Measurements from ENCODE around the gene ATP2C2. TPM values are rescaled to one million over a fixed set of nuclear protein-coding genes. Genes with fewer than 3 reads are reported as not detected.

ATP2C2 gene
- total and polyA plus RNA-seq, 2 of the 8 experiments (the other 6 are each of a cell fraction or from before 2014, with no cell fraction given) = 1.2 to 2.8 TPM

- H2AK5ac ChIP-seq (ENCODE audit: low read depth, low read length) = no peak overlapping the region
- H3K4me2 ChIP-seq (ENCODE audit: insufficient read depth in 1 of 2, low read depth in 2 of 2, low read length in 2 of 2) = no peak overlapping the region
- H3K4ac ChIP-seq (replicated peaks; ENCODE audit: insufficient read length, low read depth, low read length) = no peak overlapping the region
- no peaks in the 10 kb centered on the region; a peak in 3 of 8 replicates for H3K36me3 ChIP-seq (ENCODE audit: control insufficient read depth in 2 of 4, insufficient read depth in 4 of 4, low read length in 3 of 4)
- POLR2A ChIA-PET (ENCODE audit: partially characterized antibody) = interaction anchor here (0.9 to 1.0 kb wide), 2 partner anchors 11 to 157 kb away, joined by 3 to 4 read pairs; no protein-coding TSS in a partner anchor
- H3K9me3 ChIP-seq (ENCODE audit: insufficient read depth in 2 of 2, low read depth in 1 of 2, low read length in 1 of 2) = no peaks in the 10 kb centered on the region
- no peak overlapping the region for H4K8ac ChIP-seq (ENCODE audit: extremely low read depth, insufficient read depth, low read length)
- no peak overlapping the region for H2BK5ac ChIP-seq (ENCODE audit: low read depth, low read length)
- no peak overlapping the region for H2BK120ac ChIP-seq (replicated peaks; ENCODE audit: low read depth, low read length)
- no peak overlapping the region for H3K56ac ChIP-seq (replicated peaks; ENCODE audit: insufficient read length, low read depth, low read length)
- no peak overlapping the region for H2BK15ac ChIP-seq (ENCODE audit: low read length)
- 88% methylated on average over 13 of the region's 14 CpGs; no CpG with 5 or more reads in 1 of the 2 experiments for WGBS, 2 experiments (ENCODE audit: extremely low coverage in 1 of 2, insufficient coverage in 1 of 2, insufficient read length in 1 of 2, insufficient replicate concordance in 2 of 2, low coverage in 1 of 2, low lambda C conversion rate in 2 of 2, missing lambda C conversion rate in 1 of 2)
- H3K18ac ChIP-seq (ENCODE audit: extremely low read depth, low read length) = no peak overlapping the region
- no peak overlapping the region for H3K9ac ChIP-seq (replicated peaks in 1 of 4; ENCODE audit: extremely low read depth in 1 of 4, low read depth in 3 of 4, low read length in 3 of 4)
- CTCF ChIA-PET (ENCODE audit: partially characterized antibody) = interaction anchor here (0.8 to 2.1 kb wide), 7 partner anchors 16 to 299 kb away, joined by 3 to 9 read pairs (median 3); no protein-coding TSS in a partner anchor
- DNase-seq (ENCODE audit: low read depth in 1 of 2, low spot score in 2 of 2) (peak in 1 of 2 experiments; percentile 22), FAIRE-seq (no peak)
- no peak overlapping the region for H4K5ac ChIP-seq (ENCODE audit: insufficient read length, low read depth, low read length)
- no peak overlapping the region for H3K27ac ChIP-seq (ENCODE audit: low read depth, low read length)
- H2AFZ ChIP-seq (ENCODE audit: low read length) = no peak overlapping the region
- H3K23me2 ChIP-seq (ENCODE audit: low read depth, low read length) = no peaks in the 10 kb centered on the region
- no peak for TF ChIP-seq USF2 (IDR thresholded peaks at IDR 0.05; ENCODE audit: low read length)
- H4K20me1 ChIP-seq (replicated peaks in 1 of 2; ENCODE audit: control insufficient read depth in 1 of 2, insufficient read depth in 2 of 2, low read length in 2 of 2) = peaks cover 0 to 4% of the 10 kb centered on the region in 2 experiments
- H3K79me2 ChIP-seq (ENCODE audit: control insufficient read depth in 1 of 2, insufficient read depth in 2 of 2, low read length in 2 of 2) = no peaks in the 10 kb centered on the region
- H3K79me1 ChIP-seq (ENCODE audit: low read depth, low read length) = no peaks in the 10 kb centered on the region
- H3K4me3 ChIP-seq (ENCODE audit: extremely low read depth in 1 of 4, insufficient read depth in 2 of 4, low read depth in 3 of 4, low read length in 4 of 4) = no peak overlapping the region
- H3K14ac ChIP-seq (ENCODE audit: insufficient read length) = no peak overlapping the region
- no peak overlapping the region for H4K91ac ChIP-seq (replicated peaks; ENCODE audit: insufficient read length, low read length)
- no peaks in the 10 kb centered on the region for H3K4me1 ChIP-seq (replicated peaks in 1 of 4; ENCODE audit: control insufficient read depth in 3 of 4, insufficient read depth in 4 of 4, low read length in 3 of 4)
- H3K23ac ChIP-seq (ENCODE audit: insufficient read length) = no peak overlapping the region
- no peaks in the 10 kb centered on the region for H3K27me3 ChIP-seq (replicated peaks in 1 of 4; ENCODE audit: control insufficient read depth in 3 of 4, extremely low read depth in 1 of 4, insufficient read depth in 3 of 4, low read length in 3 of 4)
- no peak overlapping the region for H2BK20ac ChIP-seq (ENCODE audit: low read length)
- H2BK12ac ChIP-seq (ENCODE audit: low read depth, low read length) = no peak overlapping the region
Observed at GRCh38 chr16:84486126-84486525, 117.8 kb downstream of the ATP2C2 start.

Measured in H1 (cell line).